ENCODE results near the gene CARD14. TPM values are rescaled to one million over a fixed set of nuclear protein-coding genes. Genes with fewer than 3 reads are reported as not detected.
A peak's percentile ranks its signal among the peaks of the same experiment; 100 is the strongest.

CARD14 gene
- polyA plus RNA-seq, 3 donors, result 0.11 to 0.27 (median 0.16) TPM

DNA sequence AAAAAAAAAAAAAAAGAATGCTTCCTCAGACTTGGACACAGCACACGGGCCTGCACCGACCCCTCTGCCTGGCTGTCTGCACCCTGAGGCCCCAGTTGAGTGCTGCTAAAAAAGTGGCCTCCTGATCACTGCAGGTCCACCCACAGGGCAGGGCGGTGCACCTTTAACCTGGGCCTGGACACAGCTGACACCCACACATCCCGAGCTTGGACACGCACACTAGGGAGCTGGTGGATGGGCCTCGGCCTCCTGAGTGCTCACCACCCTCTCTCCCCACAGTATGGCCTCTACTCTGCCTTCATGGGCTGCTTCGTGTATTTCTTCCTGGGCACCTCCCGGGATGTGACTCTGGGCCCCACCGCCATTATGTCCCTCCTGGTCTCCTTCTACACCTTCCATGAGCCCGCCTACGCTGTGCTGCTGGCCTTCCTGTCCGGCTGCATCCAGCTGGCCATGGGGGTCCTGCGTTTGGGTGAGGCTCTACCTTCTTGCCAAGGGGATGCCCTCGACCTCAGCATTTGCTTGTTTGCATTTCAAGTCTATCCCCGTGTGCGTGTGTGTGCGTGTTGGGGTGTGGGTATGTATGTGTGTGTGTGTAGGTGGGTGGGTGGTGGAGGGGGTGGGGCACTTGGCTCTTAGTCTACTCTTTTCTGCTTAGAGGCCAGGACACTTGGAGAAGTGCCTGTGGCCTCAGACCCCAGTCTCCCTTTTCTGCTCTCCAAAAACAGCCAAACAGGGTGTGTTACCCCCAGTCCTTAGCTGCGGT, 52.7 kb downstream of the CARD14 start:
- peaks cover 21% of the 10 kb centered on the region for H3K4me1 Mint-ChIP-seq
- peaks cover 34 to 63% (median 39%) of the 10 kb centered on the region in 3 donors for H3K27me3 Mint-ChIP-seq (ENCODE audit: low read depth in 3 of 3)
- peaks cover 21% of the 10 kb centered on the region for H4K20me1 ChIP-seq (ENCODE audit: insufficient read depth, low read length)
- peaks cover 23% of the 10 kb centered on the region for H3K79me2 ChIP-seq (ENCODE audit: insufficient read depth, low read length)
- H3K9me3 Mint-ChIP-seq, result peaks cover 0 to 5% (median 0%) of the 10 kb centered on the region in 7 donors
- peak overlapping the region in 1 of 2 donors; percentile 71 for H3K4me3 Mint-ChIP-seq
- no peak for TF ChIP-seq CTCF (IDR thresholded peaks at IDR 0.05)
- intact Hi-C loops (cut with micrococcal nuclease), result loop anchor here (5.0 kb wide), 1 partner anchor 40 kb away; the partner anchor contains the start of gene RNF213 (in 2 of the 2)
- DNase-seq, result no peak
- whole genome bisulfite sequencing (ENCODE audit: insufficient coverage), result 92% methylated on average over 17 of the region's 18 CpGs
- H3K27ac Mint-ChIP-seq, result no peak overlapping the region
- peaks cover 3 to 31% of the 10 kb centered on the region in 2 donors for H3K27me3 ChIP-seq (ENCODE audit: control insufficient read depth in 2 of 2, insufficient read depth in 2 of 2, low read length in 2 of 2)
- no peak overlapping the region for H3K4me3 ChIP-seq (replicated peaks in 1 of 3; ENCODE audit: low read depth in 2 of 3, low read length in 3 of 3)
- H3K4me1 ChIP-seq (ENCODE audit: control insufficient read depth in 1 of 2, insufficient read depth in 2 of 2, low read length in 2 of 2), result peaks cover 19 to 27% of the 10 kb centered on the region in 2 donors
- H2AFZ ChIP-seq (ENCODE audit: insufficient read depth, low read depth, low read length, poor library complexity, severe bottlenecking), result no peak overlapping the region
- no peak overlapping the region for H3K4me2 ChIP-seq (replicated peaks; ENCODE audit: extremely low read depth, low read length, poor library complexity, severe bottlenecking)
- no peak overlapping the region for H3K9ac ChIP-seq (ENCODE audit: insufficient read depth, low read length, poor library complexity, severe bottlenecking)
- no peaks in the 10 kb centered on the region for H3K9me3 ChIP-seq (replicated peaks in 1 of 2; ENCODE audit: control insufficient read depth in 1 of 2, insufficient read depth in 1 of 2, low read length in 2 of 2)
- no peak overlapping the region for H3K27ac ChIP-seq (ENCODE audit: low read depth in 1 of 2, low read length in 2 of 2)
- H3K36me3 ChIP-seq (replicated peaks in 1 of 2; ENCODE audit: control insufficient read depth in 1 of 2, insufficient read depth in 2 of 2, low read length in 2 of 2), result peaks cover 8 to 11% of the 10 kb centered on the region in 2 donors
- peaks cover 24 to 31% of the 10 kb centered on the region in 2 donors for H3K36me3 Mint-ChIP-seq

DNA sequence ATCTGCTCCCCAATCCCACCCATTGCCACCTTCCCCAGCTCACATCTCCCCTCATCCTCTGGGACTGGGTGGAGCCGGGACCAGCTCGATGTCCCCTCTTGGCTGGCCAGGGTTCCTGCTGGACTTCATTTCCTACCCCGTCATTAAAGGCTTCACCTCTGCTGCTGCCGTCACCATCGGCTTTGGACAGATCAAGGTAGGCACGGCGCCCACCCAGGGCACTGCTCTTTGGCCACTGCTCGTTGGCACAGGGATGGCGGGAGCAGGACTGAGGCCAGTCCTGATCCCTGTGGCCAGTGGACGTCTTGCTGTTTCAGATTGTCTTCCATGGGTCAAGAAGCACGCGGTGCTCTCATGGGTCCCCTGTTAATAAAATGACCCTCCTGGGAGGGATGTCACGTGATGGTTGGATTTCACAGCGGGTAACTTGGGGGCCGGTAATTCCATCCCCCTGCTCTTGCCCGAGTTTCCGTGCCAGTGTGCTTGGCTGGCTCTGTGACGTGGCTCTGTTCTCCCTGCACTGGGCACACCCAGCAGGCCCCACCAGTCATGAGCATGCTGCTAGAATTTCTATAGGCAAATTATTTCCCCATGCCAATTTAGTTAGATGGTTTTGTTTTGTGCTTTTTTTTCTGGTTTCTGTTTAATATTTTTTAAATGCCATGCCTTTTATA, 53.4 kb downstream of the CARD14 start:
- Mint-ChIP-seq H3K4me3 (peak overlapping the region; percentile 50 to 71), H3K36me3 (peaks cover 17 to 25% of the 10 kb centered on the region in 2 donors), H3K9me3 (peaks cover 0 to 5% (median 0%) of the 10 kb centered on the region in 7 donors), H3K27me3 (ENCODE audit: low read depth in 3 of 3) (peaks cover 33 to 61% (median 33%) of the 10 kb centered on the region in 3 donors), H3K27ac (no peak overlapping the region), H3K4me1 (peaks cover 14% of the 10 kb centered on the region)
- Histone ChIP-seq H3K9me3 (replicated peaks in 1 of 2; ENCODE audit: control insufficient read depth in 1 of 2, insufficient read depth in 1 of 2, low read length in 2 of 2) (no peaks in the 10 kb centered on the region), H3K4me3 (replicated peaks in 1 of 3; ENCODE audit: low read depth in 2 of 3, low read length in 3 of 3) (no peak overlapping the region), H3K4me1 (ENCODE audit: control insufficient read depth in 1 of 2, insufficient read depth in 2 of 2, low read length in 2 of 2) (peaks cover 15 to 20% of the 10 kb centered on the region in 2 donors), H3K79me2 (ENCODE audit: insufficient read depth, low read length) (peaks cover 15% of the 10 kb centered on the region), H3K27ac (ENCODE audit: low read depth in 1 of 2, low read length in 2 of 2) (no peak overlapping the region), H3K27me3 (ENCODE audit: control insufficient read depth in 2 of 2, insufficient read depth in 2 of 2, low read length in 2 of 2) (peaks cover 3 to 28% of the 10 kb centered on the region in 2 donors), H3K36me3 (replicated peaks in 1 of 2; ENCODE audit: control insufficient read depth in 1 of 2, insufficient read depth in 2 of 2, low read length in 2 of 2) (peaks cover 1 to 4% of the 10 kb centered on the region in 2 donors), H2AFZ (ENCODE audit: insufficient read depth, low read depth, low read length, poor library complexity, severe bottlenecking) (no peak overlapping the region), H3K4me2 (replicated peaks; ENCODE audit: extremely low read depth, low read length, poor library complexity, severe bottlenecking) (no peak overlapping the region), H4K20me1 (ENCODE audit: insufficient read depth, low read length) (peaks cover 13% of the 10 kb centered on the region), H3K9ac (ENCODE audit: insufficient read depth, low read length, poor library complexity, severe bottlenecking) (no peak overlapping the region)
- TF ChIP-seq CTCF (IDR thresholded peaks at IDR 0.05), result no peak
- DNase-seq, result no peak
- intact Hi-C loops (cut with micrococcal nuclease), result loop anchor here (5.0 kb wide), 1 partner anchor 39 kb away; the partner anchor contains the start of gene RNF213 (in 2 of the 2)
- WGBS (ENCODE audit: insufficient coverage), result 96% methylated on average over 18 of the region's 18 CpGs
